Measurements from ENCODE around the gene GPC5.

Gene GPC5

GRCh38 chr13:91930687-91931086 lies 532.3 kb downstream of the GPC5 start:
- Histone ChIP-seq H3K27me3 (replicated peaks; ENCODE audit: control insufficient read depth, insufficient read depth, low read length) (no peaks in the 10 kb centered on the region), H3K4me3 (replicated peaks; ENCODE audit: low read depth, low read length) (no peak overlapping the region), H3K36me3 (ENCODE audit: control insufficient read depth, insufficient read depth, low read length) (no peaks in the 10 kb centered on the region)
- TF ChIP-seq CTCF (IDR thresholded peaks at IDR 0.05; ENCODE audit: insufficient read depth, low read length, poor library complexity, severe bottlenecking): no peak
- DNase-seq (ENCODE audit: extremely low read depth, insufficient read length): no peak

- no peaks in the 10 kb centered on the region for H3K27me3 ChIP-seq (replicated peaks; ENCODE audit: control insufficient read depth, insufficient read depth, low read length)
- no peak for TF ChIP-seq CTCF (IDR thresholded peaks at IDR 0.05; ENCODE audit: insufficient read depth, low read length, poor library complexity, severe bottlenecking)
- H3K36me3 ChIP-seq (ENCODE audit: control insufficient read depth, insufficient read depth, low read length): no peaks in the 10 kb centered on the region
- DNase-seq (ENCODE audit: extremely low read depth, insufficient read length): no peak
- H3K4me3 ChIP-seq (replicated peaks; ENCODE audit: low read depth, low read length): no peak overlapping the region
These were observed 535.9 kb downstream of the GPC5 start for GRCh38 chr13:91934354-91934753.

- peak; percentile 50 for TF ChIP-seq CTCF (IDR thresholded peaks at IDR 0.05; ENCODE audit: insufficient read depth, low read length, poor library complexity, severe bottlenecking)
- Histone ChIP-seq H3K27me3 (replicated peaks; ENCODE audit: control insufficient read depth, insufficient read depth, low read length) (no peaks in the 10 kb centered on the region), H3K36me3 (ENCODE audit: control insufficient read depth, insufficient read depth, low read length) (no peaks in the 10 kb centered on the region), H3K4me3 (replicated peaks; ENCODE audit: low read depth, low read length) (no peak overlapping the region)
- no peak for DNase-seq (ENCODE audit: extremely low read depth, insufficient read length)
These were observed 548.2 kb downstream of the GPC5 start for GRCh38 chr13:91946498-91947070.

- Histone ChIP-seq H3K36me3 (ENCODE audit: control insufficient read depth, insufficient read depth, low read length) (no peaks in the 10 kb centered on the region), H3K4me3 (replicated peaks; ENCODE audit: low read depth, low read length) (no peak overlapping the region), H3K27me3 (replicated peaks; ENCODE audit: control insufficient read depth, insufficient read depth, low read length) (no peaks in the 10 kb centered on the region)
- DNase-seq (ENCODE audit: extremely low read depth, insufficient read length): no peak
- no peak for TF ChIP-seq CTCF (IDR thresholded peaks at IDR 0.05; ENCODE audit: insufficient read depth, low read length, poor library complexity, severe bottlenecking)
These were observed 550.3 kb downstream of the GPC5 start for GRCh38 chr13:91948736-91949135.

GRCh38 chr13:91950803-91951202 lies 552.4 kb downstream of the GPC5 start:
- no peaks in the 10 kb centered on the region for H3K36me3 ChIP-seq (ENCODE audit: control insufficient read depth, insufficient read depth, low read length)
- no peak overlapping the region for H3K4me3 ChIP-seq (replicated peaks; ENCODE audit: low read depth, low read length)
- no peak for TF ChIP-seq CTCF (IDR thresholded peaks at IDR 0.05; ENCODE audit: insufficient read depth, low read length, poor library complexity, severe bottlenecking)
- H3K27me3 ChIP-seq (replicated peaks; ENCODE audit: control insufficient read depth, insufficient read depth, low read length): no peaks in the 10 kb centered on the region
- no peak for DNase-seq (ENCODE audit: extremely low read depth, insufficient read length)

Data from GM06990 (cell line).